ENCODE results near the gene ESRRG.
A peak's percentile ranks its signal among the peaks of the same experiment; 100 is the strongest.

ESRRG gene

GRCh38 chr1:216702170-216702569 lies 21.1 kb downstream of the ESRRG start:
- no peak for DNase-seq

- DNase-seq: no peak
These were observed 22.4 kb downstream of the ESRRG start for GRCh38 chr1:216700779-216701178.

GRCh38 chr1:216691710-216692109 lies 31.5 kb downstream of the ESRRG start:
- DNase-seq: no peak

GRCh38 chr1:216690603-216691002 lies 32.6 kb downstream of the ESRRG start:
- no peak for DNase-seq

GRCh38 chr1:216688127-216688657 lies 35.0 kb downstream of the ESRRG start:
- DNase-seq: no peak

GRCh38 chr1:216686860-216687766 lies 36.1 kb downstream of the ESRRG start:
- DNase-seq: peak; percentile 23

GRCh38 chr1:216682752-216683151 lies 40.5 kb downstream of the ESRRG start:
- DNase-seq: no peak

- DNase-seq: no peak
These were observed 44.1 kb downstream of the ESRRG start for GRCh38 chr1:216679108-216679507.

- DNase-seq: no peak
These were observed 52.9 kb downstream of the ESRRG start for GRCh38 chr1:216670118-216670883.

GRCh38 chr1:216666441-216666840 lies 56.8 kb downstream of the ESRRG start:
- no peak for DNase-seq

- DNase-seq: no peak
These were observed 57.4 kb downstream of the ESRRG start for GRCh38 chr1:216665856-216666255.

GRCh38 chr1:216665406-216665805 lies 57.8 kb downstream of the ESRRG start:
- DNase-seq: no peak

GRCh38 chr1:216662681-216663080 lies 60.5 kb downstream of the ESRRG start:
- DNase-seq: no peak

- DNase-seq: no peak
These were observed 62.7 kb downstream of the ESRRG start for GRCh38 chr1:216660561-216660960.

GRCh38 chr1:216653001-216653400 lies 70.2 kb downstream of the ESRRG start:
- no peak for DNase-seq

GRCh38 chr1:216651826-216652418 lies 71.3 kb downstream of the ESRRG start:
- DNase-seq: no peak

GRCh38 chr1:216643176-216643575 lies 80.1 kb downstream of the ESRRG start:
- no peak for DNase-seq

GRCh38 chr1:216641669-216642460 lies 81.4 kb downstream of the ESRRG start:
- DNase-seq: no peak

GRCh38 chr1:216640100-216640499 lies 83.1 kb downstream of the ESRRG start:
- DNase-seq: no peak

- DNase-seq: no peak
These were observed 90.2 kb downstream of the ESRRG start for GRCh38 chr1:216632980-216633379.

- no peak for DNase-seq
These were observed 92.7 kb downstream of the ESRRG start for GRCh38 chr1:216630532-216630931.

GRCh38 chr1:216627252-216627651 lies 96.0 kb downstream of the ESRRG start:
- DNase-seq: no peak
